GM19452 (cell line): Measurements from ENCODE around the gene APOBEC3C.
"Not testable (repeated sequence)": the region's sequence is repeated elsewhere in the genome, so short reads cannot be mapped to it uniquely, and the experiment has no call there.

Source experiments
- ATAC-seq: cut with Tn5 transposase; IDR thresholded peaks from one replicate; pipeline ENCODE4 v1.9.1; 2021; ENCODE audit not compliant: unreplicated experiment

The APOBEC3C gene

DNA sequence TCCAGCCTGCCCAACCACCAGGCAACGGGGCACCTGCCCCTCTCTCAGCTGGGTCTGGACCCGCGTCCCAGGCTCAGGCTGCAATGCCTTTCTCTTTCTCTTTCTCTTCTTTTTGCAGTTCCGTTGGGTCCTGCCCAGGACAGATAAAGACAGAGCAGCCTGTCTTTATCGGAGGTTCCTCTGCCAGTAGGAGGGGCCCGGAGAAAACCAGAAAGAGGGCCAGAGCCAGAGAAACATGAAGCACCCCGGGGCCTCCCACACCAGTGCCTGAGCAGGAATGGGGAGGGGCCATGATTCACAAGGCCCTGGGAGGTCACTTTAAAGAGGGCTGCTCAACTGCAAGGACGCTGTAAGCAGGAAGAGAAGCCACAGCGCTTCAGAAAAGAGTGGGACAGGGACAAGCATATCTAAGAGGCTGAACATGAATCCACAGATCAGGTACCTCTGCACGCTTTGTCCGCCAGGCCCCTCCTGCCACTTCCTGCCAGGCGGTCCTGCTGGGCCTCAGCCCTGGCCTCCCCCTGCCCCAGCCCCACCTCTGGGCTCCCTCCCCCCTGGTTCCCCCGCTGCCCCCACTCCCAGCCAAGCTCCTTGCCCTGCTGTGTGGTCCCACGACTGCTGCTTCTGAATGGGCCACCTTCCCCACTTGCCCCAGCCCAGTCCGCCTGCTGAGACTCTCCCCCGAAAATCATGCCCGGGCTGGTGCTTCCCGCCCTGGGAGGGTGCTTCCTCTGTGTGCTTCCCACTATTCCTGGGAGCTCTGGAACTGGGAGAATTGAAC lies at the start of gene APOBEC3C:
TSS of gene APOBEC3C (plus strand) at position 316 of the 781 bp plus-strand sequence. CDS start at position 422, 106 bp downstream.
- ATAC-seq, result peak; percentile 70

DNA sequence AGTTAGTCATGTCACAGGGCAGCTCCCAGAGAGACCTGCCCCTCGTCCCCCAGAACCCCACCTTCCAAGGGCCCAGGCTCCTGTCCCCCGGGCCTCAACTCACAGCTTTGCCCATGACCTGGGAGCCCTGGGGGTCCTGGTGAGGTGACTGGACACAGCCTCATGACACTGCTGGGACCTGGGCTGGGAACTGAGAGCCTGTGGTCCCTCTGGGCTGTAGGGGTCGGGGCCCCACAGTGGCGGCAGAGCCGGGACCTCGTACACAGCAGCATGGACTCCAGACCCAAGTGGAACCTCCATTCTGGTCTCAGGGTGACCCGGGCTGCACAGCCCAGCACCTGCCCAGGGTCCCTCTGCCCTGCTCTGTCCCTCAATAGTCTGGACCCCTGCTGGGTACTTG lies 49.8 kb upstream of the APOBEC3C start:
- no peak for ATAC-seq

DNA sequence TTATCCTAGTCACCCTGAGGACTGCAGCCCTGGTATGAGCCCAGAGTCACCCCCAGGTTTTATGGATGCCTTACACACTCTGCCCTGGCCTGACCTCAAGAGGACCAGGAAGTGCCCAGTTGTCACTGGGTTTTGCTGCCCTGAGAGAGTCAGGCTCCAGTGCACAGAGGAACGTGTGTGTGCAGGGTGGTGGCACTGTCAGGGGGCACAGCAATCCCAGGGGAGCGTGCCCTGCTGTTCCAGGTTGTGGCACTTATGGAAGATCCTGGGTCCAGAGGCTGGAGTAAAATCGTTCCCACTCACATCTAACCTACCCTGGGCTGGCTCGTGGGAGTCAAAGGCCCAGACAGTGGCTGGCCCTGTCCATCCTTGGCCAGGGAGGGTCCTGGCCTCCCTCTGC lies 49.1 kb upstream of the APOBEC3C start:
- ATAC-seq, result no peak

DNA sequence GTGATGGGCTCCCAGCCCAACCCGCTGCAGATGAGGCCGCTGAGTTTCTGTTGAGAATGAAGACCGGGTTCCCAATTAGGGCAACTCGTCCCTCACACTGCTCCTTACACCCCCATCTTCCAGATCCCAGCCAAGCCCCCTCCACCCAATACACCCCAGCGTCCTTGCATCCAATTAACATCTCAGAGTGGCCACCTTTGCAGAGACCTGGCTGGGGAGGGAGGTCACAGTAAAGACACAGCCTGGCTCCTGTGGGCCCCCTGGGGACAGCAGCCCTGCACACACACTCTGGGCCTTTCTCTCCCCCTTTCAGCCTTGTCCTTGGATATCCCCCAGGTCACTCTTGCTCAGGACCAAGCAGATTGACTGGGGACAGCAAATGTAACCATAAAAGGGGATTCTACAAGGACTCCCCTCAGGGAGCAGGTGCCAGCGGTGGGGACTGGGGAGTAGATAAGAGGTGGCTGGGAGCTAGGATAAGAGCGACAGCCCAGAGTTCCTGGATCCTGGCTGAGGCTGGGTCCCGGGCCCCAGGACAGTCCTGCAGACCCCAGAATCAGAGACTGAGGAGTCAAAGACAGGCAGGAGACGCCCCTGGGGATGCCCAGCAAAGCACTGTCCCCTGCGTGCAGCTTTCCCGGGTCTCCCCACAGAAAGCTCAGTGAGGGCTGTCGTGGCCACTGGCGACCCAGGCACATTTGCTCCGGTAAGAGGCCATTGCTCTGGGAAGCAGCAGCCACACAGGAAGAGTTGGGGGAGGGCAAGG lies 48.3 kb upstream of the APOBEC3C start:
- no peak for ATAC-seq

DNA sequence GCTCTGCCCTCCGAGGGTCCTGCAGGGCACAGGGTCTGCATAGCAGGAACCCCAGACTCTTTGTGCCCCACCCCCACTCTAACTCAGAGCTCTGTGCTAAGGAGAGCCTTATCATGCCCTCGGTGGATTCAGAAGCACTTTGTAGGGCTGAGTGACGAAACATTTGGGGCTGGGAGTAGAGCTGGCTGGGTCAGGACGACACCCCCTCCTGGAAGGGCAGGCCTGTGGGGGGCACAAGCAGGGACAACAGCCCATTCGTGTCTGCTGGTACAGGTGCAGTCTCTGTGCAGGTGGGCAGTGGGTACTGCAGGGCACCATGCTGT lies 47.7 kb upstream of the APOBEC3C start:
- ATAC-seq, result no peak

DNA sequence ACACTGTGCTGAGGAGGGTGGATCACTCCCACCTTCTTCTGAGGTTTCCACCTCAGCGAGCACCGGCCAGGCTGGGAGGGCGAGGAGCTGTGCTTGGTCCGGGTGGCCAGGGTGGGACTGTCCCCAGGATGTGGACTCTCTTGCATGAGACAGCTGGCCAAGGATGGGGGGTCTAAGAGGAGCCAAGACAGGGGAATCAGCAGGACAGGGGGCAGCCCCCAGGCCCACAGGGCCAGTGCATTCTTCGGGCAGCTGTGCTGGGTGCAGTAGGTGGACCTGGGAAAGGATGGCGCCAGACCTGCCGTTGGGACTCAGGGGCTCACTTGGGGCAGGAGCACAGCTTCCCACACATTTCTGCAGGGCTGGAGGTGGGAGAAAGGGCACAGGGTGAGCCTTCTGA lies 47.1 kb upstream of the APOBEC3C start:
- ATAC-seq, result no peak

DNA sequence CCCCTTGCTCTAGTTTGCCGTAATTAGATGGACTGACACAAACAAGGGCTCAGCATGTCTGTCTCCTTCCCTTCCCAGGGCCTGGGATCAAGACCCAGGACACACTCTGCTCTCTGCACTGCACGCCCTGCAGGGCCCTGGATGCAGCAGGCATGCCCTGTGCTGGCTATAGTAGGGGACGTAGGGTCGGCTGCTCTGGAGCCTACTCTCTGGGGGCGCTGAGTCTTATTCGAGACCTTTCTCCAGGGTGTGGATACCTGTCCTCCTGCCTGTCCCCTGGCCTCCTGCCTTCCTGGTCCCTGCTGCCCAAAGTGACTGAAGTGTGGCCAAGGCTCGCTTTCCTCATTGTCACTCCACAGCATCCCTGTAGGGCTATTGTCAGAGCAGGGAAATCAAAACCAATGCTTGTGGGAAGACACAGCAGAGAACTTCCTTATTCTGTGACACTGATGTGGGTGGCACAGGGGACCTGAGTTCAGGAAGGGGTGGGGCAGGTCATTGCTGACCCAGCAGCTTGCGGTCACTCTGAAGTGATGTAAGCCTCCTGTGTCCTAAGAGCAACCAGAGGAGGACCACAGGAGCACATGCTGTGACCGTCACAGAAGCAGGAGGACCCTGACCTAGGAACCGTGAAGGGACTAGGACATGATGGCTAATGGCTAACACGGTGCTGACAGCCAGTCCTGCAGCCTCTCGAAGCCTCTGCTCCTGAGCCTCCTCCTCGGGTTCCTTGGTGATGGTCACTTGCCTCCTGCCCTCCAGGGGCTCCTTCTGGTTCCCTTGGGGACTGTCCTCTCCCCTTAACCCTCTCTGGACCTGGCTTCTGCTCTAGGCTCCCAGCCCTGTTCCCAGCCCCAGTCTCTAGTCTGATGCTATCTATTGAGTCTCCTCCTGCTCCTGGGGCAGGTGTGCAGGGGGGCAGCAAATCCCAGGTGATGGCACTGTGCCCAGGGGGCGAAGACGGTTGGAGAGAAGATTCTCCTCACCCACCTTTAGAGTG lies 46.3 kb upstream of the APOBEC3C start:
- no peak for ATAC-seq

DNA sequence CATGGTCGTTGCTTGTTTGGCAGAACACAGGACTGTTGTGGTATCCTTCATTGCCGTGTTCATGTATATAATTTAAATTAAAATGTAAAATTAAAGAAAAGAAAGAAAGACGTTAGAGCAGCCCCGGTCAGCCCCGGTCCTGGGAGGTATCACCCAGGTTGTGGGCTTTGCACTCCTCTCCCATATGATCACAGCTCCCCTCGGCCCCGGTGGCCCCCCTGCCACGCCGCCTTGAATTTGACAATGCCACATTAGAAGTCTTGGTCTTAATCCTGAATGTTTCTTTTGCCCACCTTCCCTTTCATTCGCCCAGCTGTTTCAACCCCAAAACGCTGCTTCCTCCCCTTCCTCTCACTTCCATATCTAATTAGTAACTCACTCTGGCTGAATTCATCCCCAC lies 45.3 kb upstream of the APOBEC3C start:
- no peak for ATAC-seq

DNA sequence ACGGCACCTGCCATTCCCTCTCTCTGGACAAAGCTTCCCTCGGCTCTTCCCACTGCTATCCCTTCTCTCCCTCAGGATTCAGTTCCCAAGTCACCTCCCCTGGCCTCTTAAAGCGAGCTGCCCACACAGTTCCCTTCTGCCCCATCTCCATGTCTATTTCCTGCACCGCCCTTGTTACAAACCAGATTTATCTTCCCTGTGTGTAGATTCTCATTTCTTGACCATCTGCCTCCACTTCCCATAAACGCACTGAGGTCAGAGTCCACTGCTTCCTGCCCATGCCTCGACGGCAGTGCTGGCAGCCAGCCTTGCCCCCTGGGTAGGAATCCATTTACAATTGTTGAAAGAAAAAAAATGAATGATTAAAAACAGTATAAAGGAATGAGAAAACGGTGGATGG lies 43.5 kb upstream of the APOBEC3C start:
- ATAC-seq, result no peak

DNA sequence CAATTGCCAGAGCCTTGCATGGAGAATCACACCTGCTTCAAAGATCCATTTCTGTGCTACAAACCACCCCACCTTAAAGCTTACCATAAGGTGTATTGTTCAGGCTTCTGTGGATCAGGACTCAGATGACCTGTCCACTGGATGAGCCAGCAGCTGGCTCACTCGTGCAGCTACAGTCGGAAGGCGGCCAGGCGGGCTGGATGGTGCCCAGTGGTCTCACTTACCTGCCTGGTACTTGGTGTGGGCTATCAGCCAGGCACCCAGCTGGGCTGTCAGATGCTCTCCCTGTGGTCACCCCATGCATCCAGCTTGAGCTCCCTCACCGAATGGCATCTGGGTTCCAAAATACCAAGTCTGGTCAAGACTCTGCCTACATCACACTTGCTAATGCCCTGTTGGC lies 42.9 kb upstream of the APOBEC3C start:
- ATAC-seq, result no peak

DNA sequence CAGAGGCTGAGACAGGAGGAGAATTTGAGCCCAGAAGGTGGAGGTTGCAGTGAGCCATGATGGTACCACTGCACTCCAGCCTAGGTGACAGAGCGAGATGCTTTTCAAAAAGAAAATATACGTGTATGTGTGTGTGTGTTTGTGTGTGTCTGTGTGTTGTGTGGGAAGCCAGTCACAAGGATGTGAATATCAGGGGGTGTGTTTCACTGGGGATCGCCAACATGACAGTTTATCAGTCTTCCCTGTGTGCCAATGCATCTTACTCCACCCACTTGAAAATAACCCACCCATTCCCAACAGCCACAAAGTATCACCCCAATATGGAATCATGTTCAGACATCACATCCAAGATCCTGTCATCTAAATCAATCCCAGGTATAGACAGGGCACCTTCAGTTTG lies 42.3 kb upstream of the APOBEC3C start:
- ATAC-seq, result no peak

DNA sequence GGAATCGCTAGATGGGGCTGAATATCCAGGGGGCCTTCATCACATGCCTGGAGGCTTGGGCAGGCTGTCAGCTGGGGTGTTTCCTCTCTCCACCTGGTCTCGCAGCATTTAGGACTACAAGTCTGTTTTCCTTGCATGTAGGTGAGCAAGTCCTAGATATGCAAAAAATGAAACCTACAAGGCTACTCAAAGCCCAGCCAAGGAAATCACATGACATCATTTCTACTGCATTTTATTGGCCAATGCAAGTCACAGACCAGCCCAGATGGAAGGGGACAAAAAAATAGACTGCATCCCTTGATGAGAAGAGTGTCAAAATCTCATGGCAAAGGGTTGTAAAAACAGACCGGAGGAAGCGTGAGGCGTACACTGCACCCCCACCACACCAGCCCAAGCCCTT lies 41.5 kb upstream of the APOBEC3C start:
- ATAC-seq, result no peak

DNA sequence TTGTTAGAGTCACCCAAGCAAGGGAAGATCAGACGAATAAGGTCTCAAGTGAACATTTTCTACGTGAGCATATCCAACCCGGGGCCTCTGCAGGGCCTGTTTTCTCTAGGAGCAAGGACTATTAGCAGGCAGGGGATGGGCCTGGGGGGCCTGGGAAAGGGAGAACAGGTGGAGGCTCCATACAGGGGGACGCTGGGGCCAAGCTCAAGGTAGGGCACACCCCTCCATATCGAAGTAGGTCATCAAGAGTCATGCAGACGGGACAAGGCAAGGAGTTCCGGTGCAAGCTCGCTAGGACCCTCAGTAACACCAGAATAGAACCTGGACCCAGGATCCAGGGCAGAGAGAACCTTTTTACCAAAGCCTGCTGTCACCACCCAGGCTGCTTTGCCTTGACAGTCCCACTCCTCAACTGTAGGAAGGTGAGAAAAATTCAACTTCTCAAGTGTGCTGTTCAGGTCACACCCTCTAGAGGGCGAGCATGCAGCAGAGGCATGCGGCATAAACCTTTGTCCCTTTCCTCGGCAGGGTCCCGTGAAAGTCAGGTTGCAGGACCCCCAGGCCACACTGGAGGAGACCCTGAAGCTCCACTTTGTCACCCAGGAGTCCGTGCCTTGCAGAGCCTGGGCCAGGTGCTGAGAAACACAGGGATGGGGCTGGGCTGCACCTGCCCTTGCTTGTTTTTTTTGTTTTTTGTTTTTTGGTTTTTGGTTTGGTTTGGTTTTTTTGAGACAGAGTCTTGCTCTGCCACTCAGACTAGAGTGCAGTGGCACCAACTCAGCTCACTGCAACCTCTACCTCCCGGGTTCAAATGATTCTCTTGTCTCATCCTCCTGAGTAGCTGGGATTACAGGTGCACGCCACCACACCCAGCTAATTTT lies 40.5 kb upstream of the APOBEC3C start:
- no peak for ATAC-seq

DNA sequence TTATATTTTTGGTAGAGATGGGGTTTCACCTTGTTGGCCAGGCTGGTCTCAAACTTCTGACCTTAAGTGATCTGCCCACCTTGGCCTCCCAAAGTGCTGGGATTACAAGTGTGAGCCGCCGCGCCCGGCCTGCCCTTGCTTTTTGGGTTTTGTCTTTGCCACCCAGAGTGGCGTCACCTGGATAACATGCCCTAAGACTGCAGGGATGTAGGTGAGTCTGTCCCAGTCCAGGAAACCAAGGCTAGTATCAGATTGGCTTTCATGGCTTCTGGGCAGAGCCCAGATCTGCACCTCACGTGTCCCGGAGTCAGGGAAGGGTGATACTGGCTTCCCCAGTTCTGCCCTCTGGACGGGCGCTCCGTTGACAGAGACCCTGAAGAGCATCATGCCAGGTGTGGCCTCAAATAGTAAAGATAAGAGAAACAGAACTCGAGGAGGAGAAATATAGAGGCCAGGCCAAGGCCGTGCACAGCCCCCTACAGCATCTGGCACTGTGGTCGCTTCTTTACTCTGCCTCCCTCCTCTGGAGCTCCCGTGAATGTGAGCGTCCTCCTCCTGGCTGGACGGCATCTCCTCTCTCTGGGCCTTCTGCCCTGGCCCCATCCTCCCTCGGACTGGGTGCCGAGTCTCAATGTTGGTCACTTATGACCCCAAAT lies 39.8 kb upstream of the APOBEC3C start:
- ATAC-seq, result no peak

DNA sequence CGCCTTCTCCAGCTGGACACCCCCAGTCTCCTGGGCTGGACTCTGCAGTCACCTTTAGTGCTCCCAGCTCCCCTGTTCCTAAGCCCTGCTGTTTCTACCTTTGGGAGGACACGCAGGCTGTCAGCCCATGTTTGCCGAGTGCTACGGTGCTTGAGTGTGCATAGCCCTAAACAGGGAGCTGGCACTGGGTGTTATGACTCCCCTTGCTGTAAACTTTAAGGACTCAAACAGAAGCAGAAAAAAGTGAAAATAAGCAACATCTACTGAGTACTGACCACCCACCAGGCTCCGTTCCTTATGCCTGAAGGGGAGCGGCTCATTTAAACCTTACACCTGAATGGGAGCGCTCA lies 39.3 kb upstream of the APOBEC3C start:
- no peak for ATAC-seq

DNA sequence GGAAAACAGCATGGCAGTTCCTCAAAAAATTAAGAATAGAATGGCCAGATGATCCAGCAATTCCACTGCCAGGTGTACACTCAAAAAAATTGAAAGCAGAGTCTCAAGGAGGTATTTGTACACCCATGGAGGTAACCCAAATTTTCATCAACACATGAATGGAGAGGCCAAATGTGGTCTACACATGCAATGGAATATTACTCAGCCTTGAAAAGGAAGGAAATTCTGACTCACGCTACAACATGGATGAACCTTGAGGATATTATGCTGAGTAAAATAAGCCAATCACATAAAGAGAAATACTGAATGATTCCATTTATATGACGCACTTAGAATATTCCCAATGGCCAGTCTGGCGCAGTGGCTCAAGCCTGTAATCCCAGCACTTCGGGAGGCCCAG lies 36.8 kb upstream of the APOBEC3C start:
- not testable (repeated sequence) for ATAC-seq

DNA sequence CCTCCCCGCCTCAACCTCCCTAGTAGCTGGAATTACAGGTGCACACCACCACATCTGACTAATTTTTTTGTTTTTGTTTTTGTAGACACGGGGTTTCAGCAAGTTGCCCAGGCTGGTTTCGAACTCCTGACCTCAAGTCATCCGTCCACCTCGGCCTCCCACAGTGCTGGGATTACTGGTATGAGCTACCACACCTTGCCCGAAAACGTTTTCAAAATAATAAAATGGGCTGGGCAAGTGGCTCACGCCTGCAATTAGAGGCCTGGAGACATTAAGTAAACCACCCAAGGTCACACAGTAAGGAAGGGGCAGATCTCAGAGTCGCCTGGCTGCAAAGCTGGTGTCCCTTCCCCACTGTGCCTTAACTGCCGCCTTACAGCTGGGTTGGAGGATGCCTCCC lies 33.5 kb upstream of the APOBEC3C start:
- not testable (repeated sequence) for ATAC-seq

DNA sequence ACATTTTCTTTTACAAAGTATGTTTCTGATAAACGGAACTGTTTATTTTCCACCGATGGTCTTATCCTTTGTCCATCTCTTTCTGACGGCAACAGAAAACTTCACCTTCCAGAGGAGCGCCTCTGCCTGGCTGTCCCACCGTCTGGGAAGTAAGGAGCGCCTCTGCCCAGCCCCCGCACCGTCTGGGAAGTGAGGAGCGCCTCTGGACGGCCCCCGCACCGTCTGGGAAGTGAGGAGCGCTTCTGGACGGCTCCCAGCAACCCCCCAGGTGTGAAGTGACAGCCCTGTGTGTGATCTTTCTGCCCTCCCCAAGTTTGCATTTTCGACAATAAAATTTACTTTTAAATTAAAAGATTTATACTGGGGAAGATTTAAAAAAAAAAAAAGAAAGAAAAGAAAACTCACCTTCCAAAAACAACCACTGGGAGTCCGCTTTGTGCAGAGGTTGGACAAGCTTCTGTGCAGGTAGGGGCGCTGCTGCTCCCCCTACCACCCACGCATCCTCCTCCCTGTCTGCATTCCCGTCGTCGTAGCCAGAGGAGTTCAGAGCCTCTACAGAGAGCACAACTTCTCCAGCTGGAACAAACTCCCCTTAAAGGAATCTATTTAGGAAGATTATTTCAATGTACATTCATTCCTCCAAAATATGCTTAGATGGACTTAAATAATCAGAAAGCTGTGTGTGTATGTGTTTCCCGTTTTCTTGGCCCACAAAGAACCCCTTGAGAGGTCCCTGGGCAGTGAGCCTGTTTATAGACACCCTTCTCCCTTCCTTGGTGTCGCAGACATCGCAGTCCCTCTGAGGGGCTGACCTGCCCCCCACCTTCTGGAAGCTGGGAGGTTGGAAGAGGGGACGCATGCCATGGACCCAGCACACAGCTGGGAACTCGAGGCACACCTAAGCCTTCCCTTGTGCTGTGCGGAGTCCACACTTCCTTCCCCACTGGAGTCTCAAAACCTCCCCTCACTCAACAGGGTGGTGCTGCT lies 32.8 kb upstream of the APOBEC3C start:
- no peak for ATAC-seq
